Measurements from ENCODE around the gene CNTNAP5.

The CNTNAP5 gene

DNA sequence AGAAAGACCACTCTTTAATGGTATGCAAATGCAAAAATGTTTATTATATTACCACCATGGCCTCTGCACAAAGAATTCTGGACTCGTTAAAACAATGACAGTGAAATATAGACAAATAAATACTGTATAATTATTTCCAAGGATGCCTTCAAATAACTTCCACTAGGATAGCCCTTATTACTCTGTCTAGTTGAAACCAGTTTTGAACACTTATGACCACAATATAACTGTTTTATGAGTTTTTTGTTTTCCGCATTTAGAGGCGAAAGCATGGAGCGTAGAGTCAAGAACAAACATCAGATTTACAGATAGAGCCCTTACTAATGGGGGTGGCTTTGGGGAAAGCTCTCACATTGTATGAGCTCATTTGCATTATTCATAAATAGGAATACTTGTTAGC is 559.5 kb downstream of the CNTNAP5 start:
- no peak for TF ChIP-seq CTCF (IDR thresholded peaks at IDR 0.05; ENCODE audit: low read depth, low read length)
- no peak overlapping the region for H3K4me3 ChIP-seq (ENCODE audit: low read depth, low read length)

- no peak overlapping the region for H3K4me3 ChIP-seq (ENCODE audit: low read depth, low read length)
- TF ChIP-seq CTCF (IDR thresholded peaks at IDR 0.05; ENCODE audit: low read depth, low read length): no peak
Measured at GRCh38 chr2:124585277-124585676, 560.2 kb downstream of the CNTNAP5 start.

DNA sequence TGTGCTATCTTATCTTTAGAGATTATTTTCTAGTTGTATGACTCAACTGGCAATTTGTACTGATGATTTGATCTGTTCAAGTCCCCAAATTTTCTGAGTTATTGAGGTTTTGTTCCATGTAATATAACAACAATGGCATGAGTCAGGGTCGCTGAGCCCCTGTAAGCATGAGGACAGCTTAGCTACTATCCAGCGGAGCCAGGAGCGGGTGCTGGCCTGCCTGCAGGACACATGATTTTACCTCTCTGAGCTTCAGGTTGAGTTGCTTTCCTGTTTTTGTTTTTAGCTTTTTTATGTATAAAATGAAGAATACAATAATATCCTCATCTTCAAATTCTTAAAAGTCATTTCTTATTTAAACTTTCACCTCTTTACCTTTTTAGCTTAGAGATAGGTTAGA is 561.1 kb downstream of the CNTNAP5 start:
- TF ChIP-seq CTCF (IDR thresholded peaks at IDR 0.05; ENCODE audit: low read depth, low read length): no peak
- no peak overlapping the region for H3K4me3 ChIP-seq (ENCODE audit: low read depth, low read length)

DNA sequence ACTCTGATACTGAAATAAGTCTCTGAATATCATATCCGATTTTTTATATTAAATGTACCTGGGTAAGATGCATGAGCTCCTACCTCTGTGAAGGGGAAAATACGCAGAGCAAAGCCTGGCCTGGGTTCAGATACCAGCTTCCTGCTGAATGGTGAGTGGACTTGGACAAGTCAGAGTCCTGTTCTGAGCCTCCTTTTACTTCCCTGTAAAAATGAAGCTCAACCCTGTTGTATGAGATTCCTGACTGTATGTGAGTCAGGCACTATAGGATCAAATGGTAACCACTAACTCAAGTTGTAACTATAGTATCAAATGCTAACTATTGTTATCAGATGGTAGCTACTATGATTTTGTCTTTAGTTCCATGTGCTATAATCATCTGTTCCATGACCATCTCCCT is 561.7 kb downstream of the CNTNAP5 start:
- no peak for TF ChIP-seq CTCF (IDR thresholded peaks at IDR 0.05; ENCODE audit: low read depth, low read length)
- no peak overlapping the region for H3K4me3 ChIP-seq (ENCODE audit: low read depth, low read length)

DNA sequence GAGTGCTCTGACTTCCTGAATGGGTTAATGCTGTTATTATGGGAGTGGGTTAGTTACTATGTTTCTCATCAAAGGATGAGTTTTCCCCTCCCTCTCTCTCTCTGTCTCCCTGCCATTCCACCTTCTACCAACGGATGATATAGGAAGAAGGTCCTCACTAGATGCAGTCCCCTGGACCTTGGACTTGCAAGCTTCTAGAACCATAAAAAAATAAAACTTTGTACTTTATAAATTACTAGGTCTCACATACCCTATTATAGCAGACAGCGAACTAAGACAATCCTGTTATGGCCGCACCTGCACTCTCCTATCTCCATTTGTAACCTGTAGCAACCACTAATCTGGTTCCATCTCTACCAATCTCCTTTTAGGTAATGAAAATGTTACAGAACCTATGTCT is 564.9 kb downstream of the CNTNAP5 start:
- no peak overlapping the region for H3K4me3 ChIP-seq (ENCODE audit: low read depth, low read length)
- no peak for TF ChIP-seq CTCF (IDR thresholded peaks at IDR 0.05; ENCODE audit: low read depth, low read length)

GRCh38 chr2:124602759-124603158 is 577.7 kb downstream of the CNTNAP5 start:
- no peak for TF ChIP-seq CTCF (IDR thresholded peaks at IDR 0.05; ENCODE audit: low read depth, low read length)
- H3K4me3 ChIP-seq (ENCODE audit: low read depth, low read length): no peak overlapping the region

DNA sequence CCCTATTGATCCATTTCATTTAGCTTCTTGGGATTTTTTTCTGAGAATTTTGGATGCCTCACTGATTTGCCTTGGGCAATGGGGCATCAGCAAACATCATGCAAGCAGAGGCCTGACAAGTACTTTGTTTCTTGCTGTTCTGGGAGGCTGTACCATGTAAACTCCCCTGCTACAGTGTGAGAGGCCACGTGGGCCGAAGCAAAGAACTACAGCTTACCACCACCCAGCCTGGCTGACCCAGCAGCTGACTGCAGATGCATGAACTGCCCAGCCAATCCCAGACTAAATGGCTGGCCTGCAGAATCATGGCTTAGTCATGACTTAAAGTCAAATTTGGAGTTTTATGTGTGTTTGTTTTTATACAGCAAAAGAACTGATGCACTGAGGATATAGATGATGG is 579.9 kb downstream of the CNTNAP5 start:
- no peak overlapping the region for H3K4me3 ChIP-seq (ENCODE audit: low read depth, low read length)
- no peak for TF ChIP-seq CTCF (IDR thresholded peaks at IDR 0.05; ENCODE audit: low read depth, low read length)
